GM12878 (cell line): Measurements from ENCODE around the gene NCL.

Experiments used
- ASH2L ChIP-seq: fragments of 300-600, 200-600 bp; sonication (generic); IDR thresholded peaks from 2 replicates; pipeline ENCODE4 v1.6.1; 2017; ENCODE audit warnings: low read depth, mild to moderate bottlenecking, borderline replicate concordance
- ATF7 ChIP-seq: fragments of 450-650 bp; IDR thresholded peaks from 2 replicates; pipeline ENCODE4 v1.6.1; 2016; ENCODE audit warnings: low read depth, mild to moderate bottlenecking
- CREB1 ChIP-seq: IDR thresholded peaks from 2 replicates; pipeline ENCODE4 v1.6.1; 2012; ENCODE audit warnings: low read depth, mild to moderate bottlenecking, inconsistent platforms
- CTCF ChIP-seq, 3 experiments: IDR thresholded peaks in 2 of 3; conservative IDR thresholded peaks in 1 of 3; 2 replicates each; pipeline ENCODE4 v1.5.1; 2011; ENCODE audit warnings: low read depth in 3 of 3, low read length in 3 of 3, mild to moderate bottlenecking in 3 of 3, control low read depth in 2 of 3, moderate library complexity in 2 of 3, inconsistent platforms in 1 of 3, mixed read lengths in 1 of 3; ENCODE audit not compliant: control insufficient read depth in 2 of 3, insufficient read depth in 1 of 3; ENCODE audit errors: extremely low read depth in 1 of 3
- ESRRA ChIP-seq: IDR thresholded peaks from 2 replicates; pipeline ENCODE4 v1.6.1; 2012; ENCODE audit warnings: mild to moderate bottlenecking, low read length, improper control_type of control experiment
- JUND ChIP-seq: IDR thresholded peaks from 2 replicates; pipeline ENCODE4 v1.6.1; 2012; ENCODE audit warnings: low read depth, mild to moderate bottlenecking, low read length, improper control_type of control experiment, moderate library complexity
- MYC ChIP-seq: IDR thresholded peaks from 2 replicates; pipeline ENCODE4 v1.6.1; 2011; ENCODE audit warnings: mild to moderate bottlenecking, low read length, moderate library complexity, inconsistent platforms; ENCODE audit not compliant: insufficient read depth, insufficient replicate concordance, insufficient read length, severe bottlenecking
- NFXL1 ChIP-seq: fragments of 450-650 bp; IDR thresholded peaks from 2 replicates; pipeline ENCODE4 v1.6.1; 2017; ENCODE audit warnings: antibody characterized with exemption, mild to moderate bottlenecking, borderline replicate concordance
- POLR2A ChIP-seq: IDR thresholded peaks from 2 replicates; pipeline ENCODE4 v1.6.1; 2011; ENCODE audit warnings: low read depth, mild to moderate bottlenecking, low read length
- REST ChIP-seq: IDR thresholded peaks from 2 replicates; pipeline ENCODE4 v1.6.1; 2012; ENCODE audit warnings: mild to moderate bottlenecking, low read depth, low read length
- SMC3 ChIP-seq: IDR thresholded peaks from 2 replicates; pipeline ENCODE4 v1.6.1; 2011; ENCODE audit warnings: low read length, improper control_type of control experiment, borderline replicate concordance

GRCh38 chr2:231449503-231450054 is 14.7 kb downstream of the NCL start:
- TF ChIP-seq MYC: no peak
- no peak for TF ChIP-seq CTCF (IDR thresholded peaks at IDR 0.05 in 2 of 3, conservative IDR thresholded peaks at IDR 0.05 in 1 of 3; ENCODE audit: control insufficient read depth in 2 of 3, extremely low read depth in 1 of 3, insufficient read depth in 1 of 3, low read depth in 3 of 3, low read length in 3 of 3)
- TF ChIP-seq JUND: no peak
- TF ChIP-seq ATF7: no peak
- TF ChIP-seq NFXL1: no peak
- no peak for TF ChIP-seq ASH2L
- no peak for TF ChIP-seq REST
- TF ChIP-seq CREB1: no peak
- TF ChIP-seq ESRRA: no peak
- no peak for TF ChIP-seq SMC3
- TF ChIP-seq POLR2A: no peak
